ENCODE data around the gene RARG.

GRCh38 chr12:53208877-53209463 is 23.0 kb downstream of the RARG start:
- TF ChIP-seq CTCF (IDR thresholded peaks at IDR 0.05) (no peak), POLR2A (IDR thresholded peaks at IDR 0.05) (no peak)

Measured in adrenal gland (tissue), 5 donors.